ENCODE data around the gene SYNGR2. TPM values are rescaled to one million over a fixed set of nuclear protein-coding genes. Genes with fewer than 3 reads are reported as not detected.

SYNGR2 gene
- total and polyA plus RNA-seq, 2 donors (not counting 1 experiment from before 2014, with no cell fraction given) = 390 to 442 TPM

DNA sequence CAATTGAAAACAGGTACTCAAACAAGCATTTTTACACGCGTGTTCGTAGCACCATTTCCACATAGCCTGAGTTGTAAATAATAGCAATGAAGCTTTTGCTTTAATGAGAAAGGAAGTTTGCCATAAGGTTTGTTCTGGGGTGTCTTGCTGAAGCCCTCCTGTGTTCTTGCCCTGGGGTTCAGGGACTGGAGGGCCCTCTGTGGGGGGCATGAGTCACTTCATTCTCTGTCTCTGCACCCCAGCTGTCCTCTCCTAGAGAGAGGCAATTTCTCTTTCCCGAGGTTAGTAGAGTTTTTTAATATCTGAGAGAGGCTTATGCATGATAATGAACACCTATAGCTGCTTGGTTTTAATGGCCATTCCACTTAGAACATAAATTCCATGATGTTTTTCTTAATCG is 28.3 kb downstream of the SYNGR2 start:
- Histone ChIP-seq H3K27me3 (replicated peaks in 1 of 4; ENCODE audit: control extremely low read depth in 1 of 4, control insufficient read depth in 3 of 4, insufficient read depth in 4 of 4, low read length in 3 of 4) (no peaks in the 10 kb centered on the region), H3K36me3 (replicated peaks in 1 of 2; ENCODE audit: control extremely low read depth in 1 of 2, control insufficient read depth in 1 of 2, extremely low read depth in 1 of 2, insufficient read depth in 2 of 2, low read length in 1 of 2) (no peaks in the 10 kb centered on the region), H3K9ac (ENCODE audit: low read length) (no peak overlapping the region), H3K4me2 (replicated peaks; ENCODE audit: low read depth, low read length, poor library complexity, severe bottlenecking) (no peak overlapping the region), H3K9me3 (ENCODE audit: control extremely low read depth in 1 of 3, control insufficient read depth in 2 of 3, insufficient read depth in 1 of 3, low read length in 2 of 3) (peaks cover 0 to 4% (median 0%) of the 10 kb centered on the region in 3 donors), H3K79me2 (ENCODE audit: control insufficient read depth, insufficient read depth, low read length) (peaks cover 6% of the 10 kb centered on the region), H3K4me3 (ENCODE audit: control extremely low read depth in 1 of 5, extremely low read depth in 1 of 5, insufficient read depth in 1 of 5, low read depth in 2 of 5, low read length in 4 of 5) (no peak overlapping the region), H4K20me1 (ENCODE audit: control insufficient read depth, insufficient read depth, low read length, poor library complexity, severe bottlenecking) (no peaks in the 10 kb centered on the region), H3K27ac (ENCODE audit: low read length in 2 of 2) (no peak overlapping the region), H3K4me1 (ENCODE audit: control insufficient read depth in 2 of 2, insufficient read depth in 2 of 2, low read length in 2 of 2) (peaks cover 3 to 15% of the 10 kb centered on the region in 2 donors), H2AFZ (ENCODE audit: insufficient read depth, low read depth, low read length, poor library complexity, severe bottlenecking) (no peak overlapping the region)
- intact Hi-C loops (cut with micrococcal nuclease) = no loop called here
- ChIA-PET CTCF (interaction anchor here (0.6 to 2.1 kb wide), 2 partner anchors 83 to 140 kb away, joined by 3 to 9 read pairs; no protein-coding TSS in a partner anchor), POLR2A (interaction anchor here (0.7 kb wide), 2 partner anchors 10 to 28 kb away, joined by 3 to 4 read pairs; no protein-coding TSS in a partner anchor)
- no peak for ATAC-seq (ENCODE audit: low read depth)
- WGBS (ENCODE audit: insufficient coverage) = no CpG with 5 or more reads among the region's 5 CpGs
- peaks cover 14% of the 10 kb centered on the region for H3K4me1 Mint-ChIP-seq
- H3K27ac Mint-ChIP-seq = no peak overlapping the region
- no peak for DNase-seq
- H3K4me3 Mint-ChIP-seq = no peak overlapping the region
- TF ChIP-seq, protein P1, sequence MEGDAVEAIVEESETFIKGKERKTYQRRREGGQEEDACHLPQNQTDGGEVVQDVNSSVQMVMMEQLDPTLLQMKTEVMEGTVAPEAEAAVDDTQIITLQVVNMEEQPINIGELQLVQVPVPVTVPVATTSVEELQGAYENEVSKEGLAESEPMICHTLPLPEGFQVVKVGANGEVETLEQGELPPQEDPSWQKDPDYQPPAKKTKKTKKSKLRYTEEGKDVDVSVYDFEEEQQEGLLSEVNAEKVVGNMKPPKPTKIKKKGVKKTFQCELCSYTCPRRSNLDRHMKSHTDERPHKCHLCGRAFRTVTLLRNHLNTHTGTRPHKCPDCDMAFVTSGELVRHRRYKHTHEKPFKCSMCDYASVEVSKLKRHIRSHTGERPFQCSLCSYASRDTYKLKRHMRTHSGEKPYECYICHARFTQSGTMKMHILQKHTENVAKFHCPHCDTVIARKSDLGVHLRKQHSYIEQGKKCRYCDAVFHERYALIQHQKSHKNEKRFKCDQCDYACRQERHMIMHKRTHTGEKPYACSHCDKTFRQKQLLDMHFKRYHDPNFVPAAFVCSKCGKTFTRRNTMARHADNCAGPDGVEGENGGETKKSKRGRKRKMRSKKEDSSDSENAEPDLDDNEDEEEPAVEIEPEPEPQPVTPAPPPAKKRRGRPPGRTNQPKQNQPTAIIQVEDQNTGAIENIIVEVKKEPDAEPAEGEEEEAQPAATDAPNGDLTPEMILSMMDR (IDR thresholded peaks at IDR 0.05) = no peak
- TF ChIP-seq EZH2 (IDR thresholded peaks at IDR 0.05; ENCODE audit: borderline replicate concordance, insufficient read depth, low read depth, low read length, poor library complexity, severe bottlenecking) = no peak
- no peaks in the 10 kb centered on the region for H3K9me3 Mint-ChIP-seq (ENCODE audit: insufficient read depth)
- H3K27me3 Mint-ChIP-seq = no peaks in the 10 kb centered on the region

DNA sequence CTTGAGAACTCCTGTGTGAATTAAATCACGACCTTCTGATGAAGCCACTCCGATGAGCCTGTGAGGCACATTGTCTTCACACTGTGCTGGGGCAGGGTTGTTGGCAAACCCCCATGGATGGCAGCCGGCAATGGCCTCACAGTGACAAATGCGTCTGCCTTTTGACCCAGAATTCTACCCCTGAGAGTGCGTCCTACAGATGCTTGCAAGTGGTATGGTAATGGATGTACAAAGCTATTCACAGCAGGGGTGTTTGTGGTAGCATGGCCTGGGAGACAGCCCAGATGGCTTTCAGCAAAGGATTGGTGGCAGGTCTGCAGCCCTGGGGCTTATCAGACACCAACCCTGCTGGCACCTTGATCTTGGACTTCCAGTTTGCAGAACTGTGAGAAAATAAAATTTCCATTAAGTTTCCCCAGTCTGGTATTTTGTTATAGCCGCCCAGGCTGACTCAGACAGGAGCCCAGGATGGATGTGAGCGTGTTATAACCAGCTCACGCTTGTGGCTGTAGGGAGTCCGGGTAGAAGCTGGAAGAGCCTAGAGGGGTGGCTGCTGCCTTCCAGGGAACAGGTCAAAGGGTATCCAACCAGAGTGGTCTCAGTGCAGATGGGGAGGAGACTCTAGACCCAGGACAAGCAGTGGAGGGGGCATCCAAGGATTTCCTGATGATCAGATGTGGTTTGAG is 28.9 kb downstream of the SYNGR2 start:
- intact Hi-C loops (cut with micrococcal nuclease) = no loop called here
- Mint-ChIP-seq H3K27me3 (no peaks in the 10 kb centered on the region), H3K4me1 (peaks cover 14% of the 10 kb centered on the region), H3K4me3 (peak overlapping the region; percentile 19), H3K27ac (no peak overlapping the region), H3K9me3 (ENCODE audit: insufficient read depth) (no peaks in the 10 kb centered on the region)
- ChIA-PET CTCF (interaction anchor here (1.1 to 2.1 kb wide), 2 partner anchors 21 to 84 kb away, joined by 3 to 9 read pairs; no protein-coding TSS in a partner anchor), POLR2A (interaction anchor here (0.7 kb wide), 2 partner anchors 9 to 28 kb away, joined by 3 to 4 read pairs; no protein-coding TSS in a partner anchor)
- Histone ChIP-seq H3K9ac (ENCODE audit: low read length) (no peak overlapping the region), H2AFZ (ENCODE audit: insufficient read depth, low read depth, low read length, poor library complexity, severe bottlenecking) (no peak overlapping the region), H3K4me1 (ENCODE audit: control insufficient read depth in 2 of 2, insufficient read depth in 2 of 2, low read length in 2 of 2) (peaks cover 3 to 15% of the 10 kb centered on the region in 2 donors), H3K36me3 (replicated peaks in 1 of 2; ENCODE audit: control extremely low read depth in 1 of 2, control insufficient read depth in 1 of 2, extremely low read depth in 1 of 2, insufficient read depth in 2 of 2, low read length in 1 of 2) (no peaks in the 10 kb centered on the region), H3K27me3 (replicated peaks in 1 of 4; ENCODE audit: control extremely low read depth in 1 of 4, control insufficient read depth in 3 of 4, insufficient read depth in 4 of 4, low read length in 3 of 4) (no peaks in the 10 kb centered on the region), H4K20me1 (ENCODE audit: control insufficient read depth, insufficient read depth, low read length, poor library complexity, severe bottlenecking) (no peaks in the 10 kb centered on the region), H3K27ac (ENCODE audit: low read length in 2 of 2) (no peak overlapping the region), H3K9me3 (ENCODE audit: control extremely low read depth in 1 of 3, control insufficient read depth in 2 of 3, insufficient read depth in 1 of 3, low read length in 2 of 3) (peaks cover 0 to 4% (median 0%) of the 10 kb centered on the region in 3 donors), H3K4me2 (replicated peaks; ENCODE audit: low read depth, low read length, poor library complexity, severe bottlenecking) (no peak overlapping the region), H3K79me2 (ENCODE audit: control insufficient read depth, insufficient read depth, low read length) (peaks cover 6% of the 10 kb centered on the region), H3K4me3 (ENCODE audit: control extremely low read depth in 1 of 5, extremely low read depth in 1 of 5, insufficient read depth in 1 of 5, low read depth in 2 of 5, low read length in 4 of 5) (no peak overlapping the region)
- ATAC-seq (ENCODE audit: low read depth) (no peak), DNase-seq (no peak)
- WGBS (ENCODE audit: insufficient coverage) = 95% methylated on average over 9 of the region's 9 CpGs
- TF ChIP-seq, protein P1 (IDR thresholded peaks at IDR 0.05) = no peak
- TF ChIP-seq EZH2 (IDR thresholded peaks at IDR 0.05; ENCODE audit: borderline replicate concordance, insufficient read depth, low read depth, low read length, poor library complexity, severe bottlenecking) = no peak

All from B cell (primary cell).